B cell (primary cell): ENCODE measurements around the gene UPK3BL2.
"Not testable (repeated sequence)": the region's sequence is repeated elsewhere in the genome, so short reads cannot be mapped to it uniquely, and the experiment has no call there.

Source experiments
- EZH2 ChIP-seq: IDR thresholded peaks from 2 replicates; pipeline ENCODE4 v1.6.1; 2012; ENCODE audit warnings: borderline replicate concordance, low read depth, mild to moderate bottlenecking, moderate library complexity, low read length; ENCODE audit not compliant: insufficient read depth, poor library complexity, severe bottlenecking
- TF ChIP-seq, protein P1 (sequence below): fragments of 200-600 bp; IDR thresholded peaks from one replicate; pipeline ENCODE4 v1.8.0; 2022; ENCODE audit warnings: antibody characterized with exemption, mild to moderate bottlenecking

- TF ChIP-seq, protein P1, sequence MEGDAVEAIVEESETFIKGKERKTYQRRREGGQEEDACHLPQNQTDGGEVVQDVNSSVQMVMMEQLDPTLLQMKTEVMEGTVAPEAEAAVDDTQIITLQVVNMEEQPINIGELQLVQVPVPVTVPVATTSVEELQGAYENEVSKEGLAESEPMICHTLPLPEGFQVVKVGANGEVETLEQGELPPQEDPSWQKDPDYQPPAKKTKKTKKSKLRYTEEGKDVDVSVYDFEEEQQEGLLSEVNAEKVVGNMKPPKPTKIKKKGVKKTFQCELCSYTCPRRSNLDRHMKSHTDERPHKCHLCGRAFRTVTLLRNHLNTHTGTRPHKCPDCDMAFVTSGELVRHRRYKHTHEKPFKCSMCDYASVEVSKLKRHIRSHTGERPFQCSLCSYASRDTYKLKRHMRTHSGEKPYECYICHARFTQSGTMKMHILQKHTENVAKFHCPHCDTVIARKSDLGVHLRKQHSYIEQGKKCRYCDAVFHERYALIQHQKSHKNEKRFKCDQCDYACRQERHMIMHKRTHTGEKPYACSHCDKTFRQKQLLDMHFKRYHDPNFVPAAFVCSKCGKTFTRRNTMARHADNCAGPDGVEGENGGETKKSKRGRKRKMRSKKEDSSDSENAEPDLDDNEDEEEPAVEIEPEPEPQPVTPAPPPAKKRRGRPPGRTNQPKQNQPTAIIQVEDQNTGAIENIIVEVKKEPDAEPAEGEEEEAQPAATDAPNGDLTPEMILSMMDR: not testable (repeated sequence)
- not testable (repeated sequence) for TF ChIP-seq EZH2
These were observed 50.1 kb downstream of the UPK3BL2 start for GRCh38 chr7:102493220-102493935.
